Muscle layer of duodenum (tissue), 2 donors: ENCODE measurements around the gene CDKN3.
"Not testable (repeated sequence)": the region's sequence is repeated elsewhere in the genome, so short reads cannot be mapped to it uniquely, and the experiment has no call there.

Experiments
- H3K27ac ChIP-seq: one replicate; pipeline ENCODE4 v1.7.0; 2013; ENCODE audit warnings: mild to moderate bottlenecking, low read length
- H3K27me3 ChIP-seq: one replicate; pipeline ENCODE4 v1.7.0; 2013; ENCODE audit warnings: low read depth, mild to moderate bottlenecking, control low read depth, low read length
- H3K36me3 ChIP-seq, 2 donors: one replicate each; pipeline ENCODE4 v1.7.0; 2013; ENCODE audit warnings: low read length in 2 of 2, control low read depth in 1 of 2, mild to moderate bottlenecking in 1 of 2; ENCODE audit not compliant: insufficient read depth in 2 of 2, control insufficient read depth in 1 of 2
- H3K4me1 ChIP-seq, 2 donors: one replicate each; pipeline ENCODE4 v1.7.0; 2013; ENCODE audit warnings: low read length in 2 of 2, mild to moderate bottlenecking in 2 of 2, control low read depth in 1 of 2, moderate library complexity in 1 of 2; ENCODE audit not compliant: insufficient read depth in 2 of 2, control insufficient read depth in 1 of 2
- H3K4me3 ChIP-seq, 2 donors: one replicate each; pipeline ENCODE4 v1.7.0; 2013; ENCODE audit warnings: low read length in 2 of 2, low read depth in 1 of 2, mild to moderate bottlenecking in 1 of 2
- H3K9me3 ChIP-seq, 2 donors: one replicate each; pipeline ENCODE4 v1.7.0; 2013; ENCODE audit warnings: low read length in 2 of 2, control low read depth in 1 of 2, mild to moderate bottlenecking in 1 of 2; ENCODE audit not compliant: control insufficient read depth in 1 of 2
- donor health status: healthy.

The CDKN3 gene

GRCh38 chr14:54446161-54446693 is 49.4 kb downstream of the CDKN3 start:
- Histone ChIP-seq H3K9me3 (no peaks in the 10 kb centered on the region), H3K4me3 (no peak overlapping the region), H3K27me3 (no peaks in the 10 kb centered on the region), H3K36me3 (no peaks in the 10 kb centered on the region), H3K27ac (peak overlapping the region; percentile 69), H3K4me1 (peaks cover 6 to 16% of the 10 kb centered on the region in 2 donors)

DNA sequence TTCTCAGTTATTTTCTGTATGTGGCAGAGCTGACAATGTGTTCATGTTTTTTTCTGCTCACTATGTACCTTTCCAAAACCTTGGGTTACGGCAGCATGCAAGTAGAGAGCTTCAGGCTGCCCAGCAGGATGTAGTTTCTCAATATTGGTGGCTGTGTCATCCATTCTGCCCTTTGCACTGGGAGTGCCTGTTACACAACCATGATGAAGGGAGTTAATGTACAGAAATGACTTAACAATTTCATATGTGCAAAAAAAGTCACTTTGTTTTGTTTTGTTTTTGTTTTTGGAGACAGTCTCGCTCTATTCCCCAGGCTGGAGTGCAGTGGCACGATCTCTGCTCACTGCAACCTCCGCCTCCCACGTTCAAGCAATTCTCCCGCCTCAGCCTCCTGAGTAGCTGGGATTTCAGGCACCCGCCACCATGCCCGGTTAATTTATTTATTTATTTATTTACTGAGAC is 50.5 kb downstream of the CDKN3 start:
- H3K27ac ChIP-seq: peak overlapping the region; percentile 69
- no peaks in the 10 kb centered on the region for H3K27me3 ChIP-seq
- H3K9me3 ChIP-seq: no peaks in the 10 kb centered on the region
- H3K4me1 ChIP-seq: peaks cover 6 to 16% of the 10 kb centered on the region in 2 donors
- no peaks in the 10 kb centered on the region for H3K36me3 ChIP-seq
- H3K4me3 ChIP-seq: no peak overlapping the region

DNA sequence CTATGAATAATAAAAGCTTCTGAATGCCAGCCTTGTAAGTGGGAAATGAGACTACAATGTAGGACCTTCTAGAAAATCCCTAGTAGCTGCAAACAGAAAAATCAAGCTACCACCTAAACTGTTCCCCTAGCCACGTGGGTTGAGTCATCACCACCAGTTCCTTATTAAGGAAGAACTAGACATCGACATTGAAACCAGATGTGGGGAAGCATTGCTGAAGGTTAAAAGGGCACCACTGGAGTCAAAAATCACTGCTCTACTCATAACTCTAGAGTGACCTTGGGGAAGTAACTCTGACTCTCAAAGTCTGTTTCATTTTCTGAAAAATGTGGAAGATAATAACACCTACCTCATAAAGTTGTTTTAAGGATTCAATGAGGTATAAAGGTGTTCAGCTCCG is 53.7 kb downstream of the CDKN3 start:
- H3K27ac ChIP-seq: no peak overlapping the region

GRCh38 chr14:54451121-54451601 is 54.4 kb downstream of the CDKN3 start:
- Histone ChIP-seq H3K36me3 (no peaks in the 10 kb centered on the region), H3K4me1 (peaks cover 6 to 7% of the 10 kb centered on the region in 2 donors), H3K4me3 (no peak overlapping the region), H3K27me3 (no peaks in the 10 kb centered on the region), H3K27ac (no peak overlapping the region), H3K9me3 (no peaks in the 10 kb centered on the region)

More for the DNA sequence above, 53.7 kb downstream of the CDKN3 start:
- Histone ChIP-seq H3K9me3 (no peaks in the 10 kb centered on the region), H3K36me3 (no peaks in the 10 kb centered on the region), H3K27me3 (no peaks in the 10 kb centered on the region), H3K4me3 (no peak overlapping the region), H3K4me1 (peaks cover 6 to 10% of the 10 kb centered on the region in 2 donors)

DNA sequence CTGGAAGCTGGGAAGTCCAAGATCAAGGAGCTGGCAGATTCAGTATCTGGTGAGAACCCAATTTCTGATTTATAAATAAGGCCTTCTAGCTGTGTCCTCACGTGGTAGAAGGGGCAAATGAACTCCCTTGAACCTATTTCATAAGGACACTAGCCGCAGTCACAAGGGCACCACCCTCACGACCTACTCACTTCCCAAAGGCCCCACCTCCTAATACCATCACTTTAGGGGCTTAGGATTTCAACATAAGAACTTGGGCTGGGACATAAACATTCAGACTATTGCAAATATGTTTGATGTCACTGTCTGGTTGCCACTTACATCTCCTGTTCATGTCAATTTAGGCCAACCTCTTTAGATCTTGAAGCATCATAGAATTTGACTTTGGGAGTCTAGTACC is 55.2 kb downstream of the CDKN3 start:
- Histone ChIP-seq H3K27ac (no peak overlapping the region), H3K4me1 (no peaks in the 10 kb centered on the region), H3K27me3 (no peaks in the 10 kb centered on the region), H3K9me3 (no peaks in the 10 kb centered on the region), H3K4me3 (no peak overlapping the region), H3K36me3 (no peaks in the 10 kb centered on the region)

DNA sequence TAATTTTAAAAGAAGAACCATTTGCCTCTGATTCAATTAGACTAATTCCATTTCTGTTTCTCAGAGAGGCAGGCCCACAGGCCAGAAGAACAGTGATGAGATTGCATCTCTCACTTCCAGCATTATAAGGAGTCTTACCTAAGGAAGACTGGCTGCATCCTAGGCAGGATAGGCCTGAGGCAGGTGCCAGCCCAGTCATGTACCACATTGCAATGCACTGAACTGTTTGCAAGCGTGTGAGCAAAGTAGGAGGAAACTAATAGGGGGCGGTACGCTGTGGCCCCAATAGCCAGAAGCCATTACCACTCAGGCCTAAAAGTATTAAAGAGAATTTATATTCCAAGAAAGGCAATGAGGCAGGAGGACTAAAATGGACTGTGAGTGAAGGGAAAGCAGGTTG is 56.4 kb downstream of the CDKN3 start:
- H3K4me3 ChIP-seq: no peak overlapping the region
- no peak overlapping the region for H3K27ac ChIP-seq
- no peaks in the 10 kb centered on the region for H3K9me3 ChIP-seq
- H3K4me1 ChIP-seq: no peaks in the 10 kb centered on the region
- no peaks in the 10 kb centered on the region for H3K36me3 ChIP-seq
- H3K27me3 ChIP-seq: no peaks in the 10 kb centered on the region

GRCh38 chr14:54453990-54454389 is 57.2 kb downstream of the CDKN3 start:
- H3K27ac ChIP-seq, H3K9me3 ChIP-seq, H3K4me3 ChIP-seq, H3K36me3 ChIP-seq, H3K4me1 ChIP-seq, H3K27me3 ChIP-seq: not testable (repeated sequence)

- no peaks in the 10 kb centered on the region for H3K36me3 ChIP-seq
- no peak overlapping the region for H3K4me3 ChIP-seq
- H3K27ac ChIP-seq: no peak overlapping the region
- no peaks in the 10 kb centered on the region for H3K4me1 ChIP-seq
- no peaks in the 10 kb centered on the region for H3K27me3 ChIP-seq
- H3K9me3 ChIP-seq: no peaks in the 10 kb centered on the region
These were observed 58.6 kb downstream of the CDKN3 start for GRCh38 chr14:54455363-54455762.

DNA sequence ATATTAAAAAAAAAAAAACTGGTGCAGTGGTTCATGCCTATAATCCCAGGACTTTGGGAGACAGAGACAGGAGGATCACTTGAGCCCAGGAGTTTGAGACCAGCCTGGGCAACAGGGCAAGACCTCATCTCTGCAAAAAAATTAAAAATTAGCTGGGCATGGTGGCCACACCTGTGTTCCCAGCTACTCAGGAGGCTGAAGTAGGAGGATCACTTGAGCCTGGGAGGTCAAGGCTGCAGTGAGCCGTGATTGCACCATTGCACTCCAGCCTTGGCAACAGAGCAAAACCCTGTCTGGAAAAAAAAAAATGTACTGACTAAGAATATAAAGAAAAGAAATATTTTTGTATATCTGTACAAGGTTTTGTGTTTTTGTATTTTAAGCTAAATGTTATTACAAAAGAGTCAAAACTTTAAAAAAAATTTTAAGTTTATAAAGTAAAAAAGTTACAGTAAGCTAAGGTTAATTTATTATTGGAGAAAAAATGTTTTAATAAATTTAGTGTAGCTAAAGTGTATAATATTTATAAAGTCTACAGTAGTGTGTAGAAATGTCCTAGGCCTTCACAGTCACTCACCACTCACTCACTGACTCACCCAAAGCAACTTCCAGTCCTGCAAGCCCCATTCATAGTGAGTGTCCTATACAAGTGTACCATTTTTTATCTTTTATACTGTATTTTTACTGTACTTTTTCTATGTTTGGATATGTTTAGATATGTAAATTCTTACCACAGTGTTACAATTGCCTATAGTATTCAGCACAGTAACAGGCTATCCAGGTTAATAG is 60.2 kb downstream of the CDKN3 start:
- not testable (repeated sequence) for H3K4me1 ChIP-seq, H3K27ac ChIP-seq, H3K9me3 ChIP-seq, H3K27me3 ChIP-seq, H3K36me3 ChIP-seq, H3K4me3 ChIP-seq

- Histone ChIP-seq H3K27me3 (no peaks in the 10 kb centered on the region), H3K27ac (no peak overlapping the region), H3K4me1 (no peaks in the 10 kb centered on the region), H3K4me3 (no peak overlapping the region), H3K36me3 (no peaks in the 10 kb centered on the region), H3K9me3 (no peaks in the 10 kb centered on the region)
These were observed 60.8 kb downstream of the CDKN3 start for GRCh38 chr14:54457609-54457996.

GRCh38 chr14:54458536-54458935 is 61.7 kb downstream of the CDKN3 start:
- H3K27me3 ChIP-seq, H3K4me1 ChIP-seq, H3K36me3 ChIP-seq: not testable (repeated sequence)

DNA sequence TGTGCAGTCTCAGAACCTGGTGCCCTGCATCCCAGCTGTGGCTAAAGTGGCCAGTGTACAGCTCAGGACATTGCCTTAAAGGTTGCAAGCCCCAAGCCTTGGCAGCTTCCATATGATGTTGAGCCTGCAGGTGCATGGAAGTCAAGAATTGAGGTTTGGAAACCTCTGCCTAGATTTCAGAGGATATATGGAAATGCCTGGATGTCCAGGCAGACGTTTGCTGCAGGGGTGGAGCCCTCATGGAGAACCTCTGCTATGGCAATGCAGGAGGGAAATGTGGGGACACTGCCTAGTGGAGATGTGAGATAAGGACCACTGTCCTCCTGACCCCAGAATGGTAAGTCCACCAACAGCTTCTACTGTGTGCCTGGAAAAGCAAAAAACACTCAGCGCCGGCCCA is 62.3 kb downstream of the CDKN3 start:
- H3K27me3 ChIP-seq: no peaks in the 10 kb centered on the region
- no peak overlapping the region for H3K27ac ChIP-seq
- H3K4me1 ChIP-seq: no peaks in the 10 kb centered on the region
- no peak overlapping the region for H3K4me3 ChIP-seq
- H3K36me3 ChIP-seq: no peaks in the 10 kb centered on the region
- H3K9me3 ChIP-seq: no peaks in the 10 kb centered on the region

More at GRCh38 chr14:54458536-54458935, 61.7 kb downstream of the CDKN3 start:
- not testable (repeated sequence) for H3K9me3 ChIP-seq, H3K4me3 ChIP-seq, H3K27ac ChIP-seq
